ENCODE measurements around the gene MAPK11.
A peak's percentile ranks its signal among the peaks of the same experiment; 100 is the strongest.

GRCh38 chr22:50269970-50270665 is at the start of gene MAPK11:
- no peak for TF ChIP-seq CTCF (IDR thresholded peaks at IDR 0.05)
- no peak for TF ChIP-seq EZH2phosphoT487 (IDR thresholded peaks at IDR 0.05)
- peak; percentile 78 for TF ChIP-seq EZH2 (IDR thresholded peaks at IDR 0.05)
